ENCODE data around the gene ITPRIPL1. TPM values are rescaled to one million over a fixed set of nuclear protein-coding genes. Genes with fewer than 3 reads are reported as not detected.

The ITPRIPL1 gene
- total RNA-seq, 1 donor from 2014 or later = 1.0 TPM

GRCh38 chr2:96318723-96319122 is 6.4 kb upstream of the ITPRIPL1 start:
- intact Hi-C loops (cut with DNase I) = no loop called here
- no peak for ATAC-seq (ENCODE audit: poor library complexity)
- DNase-seq = no peak

DNA sequence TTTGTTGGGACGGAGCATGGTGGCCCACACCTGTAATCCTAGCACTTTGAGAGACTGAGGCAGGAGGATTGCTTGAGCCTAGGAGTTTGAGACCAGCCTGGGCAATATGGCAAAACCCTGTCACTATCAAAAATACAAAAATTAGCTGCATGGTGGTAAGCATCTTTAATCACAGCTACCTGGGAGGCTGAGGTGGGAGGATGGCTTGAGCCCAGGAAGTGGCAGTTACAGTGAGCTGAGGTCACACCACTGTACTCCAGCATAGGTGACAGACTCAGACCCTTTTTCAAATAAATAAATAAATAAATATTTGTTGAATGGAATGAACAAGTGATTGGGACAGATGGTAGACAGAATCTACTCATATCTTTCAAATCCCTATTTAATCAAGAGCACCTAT is 5.7 kb upstream of the ITPRIPL1 start:
- intact Hi-C loops (cut with DNase I) = no loop called here
- no peak for ATAC-seq (ENCODE audit: poor library complexity)

GRCh38 chr2:96320326-96320725 is 4.8 kb upstream of the ITPRIPL1 start:
- intact Hi-C loops (cut with DNase I) = no loop called here
- DNase-seq = no peak
- ATAC-seq (ENCODE audit: poor library complexity) = no peak

More for the DNA sequence above, 5.7 kb upstream of the ITPRIPL1 start:
- DNase-seq = no peak

GRCh38 chr2:96320728-96321622 is 4.1 kb upstream of the ITPRIPL1 start:
- ATAC-seq (ENCODE audit: poor library complexity) (peak; percentile 59), DNase-seq (peak; percentile 52)

GRCh38 chr2:96323849-96324248 is 1.3 kb upstream of the ITPRIPL1 start:
- DNase-seq = no peak
- intact Hi-C loops (cut with DNase I) = no loop called here
- no peak for ATAC-seq (ENCODE audit: poor library complexity)

More at GRCh38 chr2:96320728-96321622, 4.1 kb upstream of the ITPRIPL1 start:
- intact Hi-C loops (cut with DNase I) = no loop called here

DNA sequence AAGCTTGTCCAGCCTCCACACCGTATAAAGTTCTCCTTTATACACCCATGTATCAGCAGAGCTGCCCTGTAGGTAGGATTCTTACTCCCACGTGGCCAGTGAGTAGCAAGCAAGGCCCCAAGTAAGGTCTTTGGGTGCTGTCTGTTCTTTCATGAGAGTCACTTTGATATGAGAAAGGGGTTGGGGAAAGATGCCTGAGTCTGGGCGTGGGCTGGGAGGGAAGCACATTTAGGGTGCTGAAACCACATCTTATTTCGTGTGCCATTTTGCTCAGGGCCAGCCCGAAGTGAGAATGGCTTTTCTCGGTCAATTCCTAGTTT is 436 bp upstream of the ITPRIPL1 start:
- ATAC-seq (ENCODE audit: poor library complexity) = no peak
- DNase-seq = no peak
- intact Hi-C loops (cut with DNase I) = no loop called here

DNA sequence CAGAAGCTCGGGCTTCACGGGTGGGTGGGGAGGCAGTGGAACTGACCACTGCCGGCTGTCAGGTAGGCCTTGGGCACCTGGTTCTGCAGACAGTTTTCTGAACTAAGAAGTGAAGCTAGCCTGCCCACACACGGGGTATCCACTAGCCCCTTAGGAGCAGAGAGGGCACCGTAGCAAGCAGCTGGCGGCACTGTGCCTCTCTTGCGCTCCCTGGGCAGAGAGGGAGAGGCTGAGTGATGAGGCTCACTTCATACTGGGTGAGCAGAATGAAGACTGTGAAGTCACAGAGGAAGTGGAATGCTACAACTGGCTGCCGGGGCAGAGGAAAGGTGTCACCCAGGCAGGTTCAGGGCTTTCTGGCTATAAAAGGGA is 753 bp downstream of the ITPRIPL1 start:
- DNase-seq (no peak), ATAC-seq (ENCODE audit: poor library complexity) (no peak)
- intact Hi-C loops (cut with DNase I) = no loop called here

DNA sequence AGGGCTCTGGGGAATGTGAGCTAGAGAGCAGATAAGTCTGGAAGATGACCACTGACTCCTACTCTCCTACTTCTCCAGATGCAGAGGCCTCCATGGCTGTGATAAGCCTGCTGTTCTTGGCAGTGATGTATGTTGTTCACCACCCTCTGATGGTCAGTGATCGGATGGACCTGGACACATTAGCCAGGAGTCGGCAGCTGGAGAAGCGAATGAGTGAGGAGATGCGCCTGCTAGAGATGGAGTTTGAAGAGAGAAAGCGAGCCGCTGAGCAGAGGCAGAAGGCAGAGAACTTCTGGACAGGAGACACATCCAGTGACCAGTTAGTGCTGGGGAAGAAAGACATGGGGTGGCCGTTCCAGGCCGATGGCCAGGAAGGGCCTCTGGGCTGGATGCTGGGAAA is 1.4 kb downstream of the ITPRIPL1 start:
- intact Hi-C loops (cut with DNase I) = no loop called here
- ATAC-seq (ENCODE audit: poor library complexity) (no peak), DNase-seq (no peak)

DNA sequence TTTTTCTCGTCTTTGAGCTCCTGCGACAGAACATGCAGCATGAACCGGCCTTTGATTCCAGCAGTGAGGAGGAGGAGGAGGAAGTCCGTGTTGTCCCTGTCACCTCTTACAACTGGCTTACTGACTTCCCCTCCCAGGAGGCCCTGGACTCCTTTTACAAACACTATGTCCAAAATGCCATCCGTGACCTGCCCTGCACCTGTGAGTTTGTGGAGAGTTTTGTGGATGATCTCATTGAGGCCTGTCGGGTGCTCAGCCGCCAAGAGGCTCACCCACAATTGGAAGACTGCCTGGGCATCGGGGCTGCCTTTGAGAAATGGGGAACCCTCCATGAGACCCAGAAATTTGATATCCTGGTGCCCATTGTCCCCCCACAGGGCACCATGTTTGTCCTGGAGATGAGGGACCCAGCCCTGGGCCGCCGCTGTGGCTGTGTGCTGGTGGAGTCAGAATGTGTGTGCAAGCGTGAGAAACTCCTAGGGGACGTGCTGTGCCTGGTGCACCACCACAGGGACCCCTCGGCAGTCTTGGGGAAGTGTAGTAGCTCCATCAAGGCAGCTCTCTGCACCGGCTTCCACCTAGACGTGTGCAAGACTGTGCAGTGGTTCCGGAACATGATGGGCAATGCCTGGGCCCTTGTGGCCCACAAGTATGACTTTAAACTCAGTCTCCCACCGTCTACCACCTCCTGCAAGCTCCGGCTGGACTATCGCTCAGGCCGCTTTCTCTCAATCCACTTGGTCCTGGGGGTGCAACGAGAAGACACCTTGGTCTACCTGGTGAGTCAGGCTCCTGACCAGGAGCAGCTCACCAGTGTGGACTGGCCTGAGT is 2.1 kb downstream of the ITPRIPL1 start:
- intact Hi-C loops (cut with DNase I) = no loop called here

DNA sequence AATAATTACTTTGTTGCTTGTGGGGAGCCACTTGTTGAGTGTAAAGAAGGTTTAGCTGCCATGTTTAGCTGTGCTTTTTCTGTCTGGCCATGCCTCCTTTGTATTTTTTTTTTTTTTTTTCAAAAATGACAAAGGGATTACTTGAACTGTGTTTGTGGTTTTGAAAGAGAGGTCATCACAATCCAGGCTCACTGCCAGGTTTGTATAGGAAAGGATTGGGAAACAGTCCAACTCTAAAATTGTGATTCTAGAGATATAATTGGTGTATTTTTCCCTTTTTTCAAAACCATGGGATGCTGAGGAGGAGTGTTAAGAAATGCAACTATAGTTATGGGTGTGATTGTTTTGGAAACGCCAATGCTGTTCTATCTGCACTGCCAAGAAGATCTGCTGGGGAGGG is 4.3 kb downstream of the ITPRIPL1 start:
- DNase-seq = no peak
- ATAC-seq (ENCODE audit: poor library complexity) = no peak
- intact Hi-C loops (cut with DNase I) = no loop called here

More for the DNA sequence above, 2.1 kb downstream of the ITPRIPL1 start:
- ATAC-seq (ENCODE audit: poor library complexity) (no peak), DNase-seq (no peak)

GRCh38 chr2:96329874-96330273 is 4.8 kb downstream of the ITPRIPL1 start:
- DNase-seq = no peak
- intact Hi-C loops (cut with DNase I) = no loop called here
- no peak for ATAC-seq (ENCODE audit: poor library complexity)

DNA sequence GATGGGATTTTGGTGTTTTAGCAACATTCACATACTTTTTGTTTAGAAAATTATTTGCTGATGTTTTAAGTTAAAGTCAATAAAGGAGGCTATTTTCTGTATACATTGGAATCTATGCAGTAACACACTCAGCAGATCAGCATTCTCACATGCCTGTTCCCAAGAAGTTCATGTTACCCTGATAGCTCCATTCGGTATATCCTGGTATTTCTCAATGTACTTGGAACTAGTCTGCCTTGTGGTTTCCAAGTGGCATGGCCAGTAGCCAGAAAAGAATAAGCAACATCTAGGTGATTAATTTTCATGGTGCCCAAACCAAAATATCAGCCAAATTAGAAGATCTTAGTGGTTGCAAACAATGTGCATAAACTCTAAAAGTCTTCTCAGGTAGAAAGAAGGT is 5.3 kb downstream of the ITPRIPL1 start:
- intact Hi-C loops (cut with DNase I) = no loop called here
- ATAC-seq (ENCODE audit: poor library complexity) = peak; percentile 44
- DNase-seq = no peak

DNA sequence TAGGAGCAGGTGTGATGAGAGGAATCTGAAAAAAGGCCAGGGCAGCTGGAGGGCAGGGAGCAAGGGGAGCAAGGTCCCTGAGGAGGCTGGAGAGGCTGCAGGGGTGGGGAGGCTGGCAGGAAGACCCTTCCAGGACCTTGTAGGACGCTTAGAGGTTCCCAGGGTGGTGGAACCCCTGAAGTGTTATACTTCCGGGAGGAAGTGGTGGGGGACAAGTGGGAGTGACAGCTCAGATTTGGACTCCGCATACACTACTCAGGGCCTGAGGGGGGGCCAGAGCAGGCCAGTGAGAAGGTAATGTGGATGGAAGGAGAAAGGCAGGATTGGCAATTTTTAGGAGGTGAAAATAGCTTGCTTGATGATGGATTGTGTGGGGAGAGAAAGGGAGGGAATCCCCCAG is 8.6 kb downstream of the ITPRIPL1 start:
- DNase-seq = no peak
- intact Hi-C loops (cut with DNase I) = no loop called here
- ATAC-seq (ENCODE audit: poor library complexity) = no peak

GRCh38 chr2:96336104-96336775 is 11.1 kb downstream of the ITPRIPL1 start:
- intact Hi-C loops (cut with DNase I) = no loop called here
- no peak for DNase-seq
- no peak for ATAC-seq (ENCODE audit: poor library complexity)

- no peak for ATAC-seq (ENCODE audit: poor library complexity)
- intact Hi-C loops (cut with DNase I) = no loop called here
These were observed 11.8 kb downstream of the ITPRIPL1 start for GRCh38 chr2:96336873-96337272.

GRCh38 chr2:96340493-96341414 is 15.6 kb downstream of the ITPRIPL1 start:
- ATAC-seq (ENCODE audit: poor library complexity) = no peak
- intact Hi-C loops (cut with DNase I) = loop anchor here (10.0 kb wide), 1 partner anchor 164 kb away; the partner anchor contains the start of gene NEURL3
- no peak for DNase-seq

More at GRCh38 chr2:96336873-96337272, 11.8 kb downstream of the ITPRIPL1 start:
- DNase-seq = no peak

GRCh38 chr2:96341641-96342040 is 16.5 kb downstream of the ITPRIPL1 start:
- intact Hi-C loops (cut with DNase I) = loop anchor here (10.0 kb wide), 1 partner anchor 163 kb away; the partner anchor contains the start of gene NEURL3
- ATAC-seq (ENCODE audit: poor library complexity) (no peak), DNase-seq (no peak)

- intact Hi-C loops (cut with DNase I) = loop anchor here (10.0 kb wide), 1 partner anchor 163 kb away; the partner anchor contains the start of gene NEURL3
- DNase-seq = no peak
- no peak for ATAC-seq (ENCODE audit: poor library complexity)
These were observed 17.0 kb downstream of the ITPRIPL1 start for GRCh38 chr2:96342085-96342484.

Data from Right ventricle myocardium superior (tissue), 1 donor.